ENCODE measurements around the gene ELAVL2. TPM values are rescaled to one million over a fixed set of nuclear protein-coding genes. Genes with fewer than 3 reads are reported as not detected.

The ELAVL2 gene
- total RNA-seq, 1 experiment from 2014 or later, result not detected

- H3K9me3 ChIP-seq (ENCODE audit: low read depth, low read length, poor library complexity, severe bottlenecking), result no peaks in the 10 kb centered on the region
- no peaks in the 10 kb centered on the region for H3K36me3 ChIP-seq (ENCODE audit: insufficient read depth, low read length, poor library complexity, severe bottlenecking)
- intact Hi-C loops (cut with micrococcal nuclease; ENCODE audit: unreplicated experiment), result no loop called here
- ChIA-PET CTCF (no interaction called here), POLR2A (ENCODE audit: low non-redundant PET) (no interaction called here)
- H3K4me3 ChIP-seq (ENCODE audit: low read depth, low read length, poor library complexity, severe bottlenecking), result no peak overlapping the region
- no peak overlapping the region for H3K27ac ChIP-seq (ENCODE audit: low read depth, low read length, poor library complexity, severe bottlenecking)
- no TSS peak for BruUV-seq (replicated peaks)
- H3K27me3 ChIP-seq (replicated peaks; ENCODE audit: insufficient read depth, low read depth, low read length, poor library complexity), result no peaks in the 10 kb centered on the region
- H3K4me1 ChIP-seq (ENCODE audit: insufficient read depth, low read length, poor library complexity, severe bottlenecking), result no peaks in the 10 kb centered on the region
- DNase-seq (ENCODE audit: low spot score), result no peak
- no peak for TF ChIP-seq CTCF (conservative IDR thresholded peaks at IDR 0.05; ENCODE audit: low read depth, low read length)
- TF ChIP-seq EZH2 (IDR thresholded peaks at IDR 0.05; ENCODE audit: borderline replicate concordance, low read depth, low read length, poor library complexity, severe bottlenecking), result no peak
Observed at GRCh38 chr9:23663946-23664345, 162.1 kb downstream of the ELAVL2 start.

- Histone ChIP-seq H3K9me3 (ENCODE audit: low read depth, low read length, poor library complexity, severe bottlenecking) (no peaks in the 10 kb centered on the region), H3K27me3 (replicated peaks; ENCODE audit: insufficient read depth, low read depth, low read length, poor library complexity) (no peaks in the 10 kb centered on the region), H3K36me3 (ENCODE audit: insufficient read depth, low read length, poor library complexity, severe bottlenecking) (no peaks in the 10 kb centered on the region), H3K27ac (ENCODE audit: low read depth, low read length, poor library complexity, severe bottlenecking) (no peak overlapping the region), H3K4me1 (ENCODE audit: insufficient read depth, low read length, poor library complexity, severe bottlenecking) (no peaks in the 10 kb centered on the region), H3K4me3 (ENCODE audit: low read depth, low read length, poor library complexity, severe bottlenecking) (no peak overlapping the region)
- DNase-seq (ENCODE audit: low spot score), result no peak
- no peak for TF ChIP-seq CTCF (conservative IDR thresholded peaks at IDR 0.05; ENCODE audit: low read depth, low read length)
- no peak for TF ChIP-seq EZH2 (IDR thresholded peaks at IDR 0.05; ENCODE audit: borderline replicate concordance, low read depth, low read length, poor library complexity, severe bottlenecking)
- intact Hi-C loops (cut with micrococcal nuclease; ENCODE audit: unreplicated experiment), result no loop called here
- ChIA-PET POLR2A (ENCODE audit: low non-redundant PET) (no interaction called here), CTCF (no interaction called here)
- no TSS peak for BruUV-seq (replicated peaks)
Observed at GRCh38 chr9:23663536-23663935, 162.5 kb downstream of the ELAVL2 start.

GRCh38 chr9:23663125-23663524 is 162.9 kb downstream of the ELAVL2 start:
- intact Hi-C loops (cut with micrococcal nuclease; ENCODE audit: unreplicated experiment), result no loop called here
- no peak overlapping the region for H3K27ac ChIP-seq (ENCODE audit: low read depth, low read length, poor library complexity, severe bottlenecking)
- no peak for DNase-seq (ENCODE audit: low spot score)
- no peaks in the 10 kb centered on the region for H3K4me1 ChIP-seq (ENCODE audit: insufficient read depth, low read length, poor library complexity, severe bottlenecking)
- no peaks in the 10 kb centered on the region for H3K27me3 ChIP-seq (replicated peaks; ENCODE audit: insufficient read depth, low read depth, low read length, poor library complexity)
- TF ChIP-seq CTCF (conservative IDR thresholded peaks at IDR 0.05; ENCODE audit: low read depth, low read length) (no peak), EZH2 (IDR thresholded peaks at IDR 0.05; ENCODE audit: borderline replicate concordance, low read depth, low read length, poor library complexity, severe bottlenecking) (no peak)
- BruUV-seq (replicated peaks), result no TSS peak
- CTCF ChIA-PET, result no interaction called here
- H3K9me3 ChIP-seq (ENCODE audit: low read depth, low read length, poor library complexity, severe bottlenecking), result no peaks in the 10 kb centered on the region
- H3K4me3 ChIP-seq (ENCODE audit: low read depth, low read length, poor library complexity, severe bottlenecking), result no peak overlapping the region
- POLR2A ChIA-PET (ENCODE audit: low non-redundant PET), result no interaction called here
- no peaks in the 10 kb centered on the region for H3K36me3 ChIP-seq (ENCODE audit: insufficient read depth, low read length, poor library complexity, severe bottlenecking)
